ENCODE measurements around the gene HCLS1.

GRCh38 chr3:121698901-121699300 lies 38.2 kb upstream of the HCLS1 start:
- TF ChIP-seq CTCF (conservative IDR thresholded peaks at IDR 0.05) (no peak), ZFX (IDR thresholded peaks at IDR 0.05) (no peak)

All from C4-2B (cell line).